Endothelial cell of umbilical vein (primary cell): ENCODE data around the gene ATP5ME. TPM values are rescaled to one million over a fixed set of nuclear protein-coding genes. Genes with fewer than 3 reads are reported as not detected.

Experiments
- BruUV-seq: library from RNA; stranded (reverse); fragments of 400-500 nt; replicated peaks from 2 replicates; lab custom pipeline; 2021; lab: Mats Ljungman, UMichigan
- CTCF ChIA-PET: fragments of 300-600, 350-600 bp; sonication (Branson Sonifier 250); formaldehyde crosslinking; loops from one replicate; lab custom pipeline; 2021; ENCODE audit warnings: antibody characterized with exemption, inconsistent platforms; lab: Charles Lee
- POLR2A ChIA-PET: fragments of 300-600, 350-600 bp; sonication (Branson Sonifier 250); formaldehyde crosslinking; loops from one replicate; lab custom pipeline; 2021; ENCODE audit warnings: antibody characterized with exemption, inconsistent platforms; lab: Charles Lee
- DNase-seq: peaks from one replicate; pipeline ENCODE4 v3.0.0-alpha.2; 2011; ENCODE audit warnings: low read depth, low spot score
- FAIRE-seq: peaks from 2 replicates; lab custom pipeline; 2011; peaks lifted over from hg19 to GRCh38; lab: Jason Lieb, UNC
- H2AFZ ChIP-seq: 2 replicates; pipeline ENCODE4 v1.6.0; 2012; ENCODE audit warnings: low read depth, low read length, control low read depth, inconsistent platforms
- H3K27ac ChIP-seq: 2 replicates; pipeline ENCODE4 v1.5.1; 2011; ENCODE audit warnings: low read depth, mild to moderate bottlenecking, control low read depth, low read length, moderate library complexity; ENCODE audit not compliant: insufficient read depth
- H3K27me3 ChIP-seq, 2 experiments: 2 replicates each; pipeline versions ENCODE4 v1.6.0 to v1.6.1; 2011; ENCODE audit warnings: low read length in 2 of 2, mixed read lengths in 1 of 2; ENCODE audit not compliant: control insufficient read depth in 2 of 2, insufficient read depth in 2 of 2
- H3K36me3 ChIP-seq, 2 experiments: 2 replicates in 1 of 2; 3 replicates in 1 of 2; pipeline ENCODE4 v1.5.1; 2011; ENCODE audit warnings: low read length in 2 of 2, mild to moderate bottlenecking in 1 of 2, moderate library complexity in 1 of 2; ENCODE audit not compliant: control insufficient read depth in 2 of 2, insufficient read depth in 2 of 2; ENCODE audit errors: extremely low read depth in 1 of 2
- H3K4me1 ChIP-seq: 3 replicates; pipeline ENCODE4 v1.5.1; 2011; ENCODE audit warnings: mild to moderate bottlenecking, low read length; ENCODE audit not compliant: control insufficient read depth, insufficient read depth; ENCODE audit errors: extremely low read depth
- H3K4me2 ChIP-seq: 2 replicates; pipeline ENCODE4 v1.6.1; 2011; ENCODE audit warnings: low read length, control low read depth, mixed read lengths; ENCODE audit not compliant: insufficient read depth
- H3K4me3 ChIP-seq, 3 experiments: fragments of 200-600 bp in 1 of 3; sonication (generic), shearing (Covaris generic) in 1 of 3; replicated peaks in 1 of 3; 2 replicates each; pipeline ENCODE4 v1.5.1; 2011 to 2016; ENCODE audit warnings: control low read depth in 3 of 3, low read length in 3 of 3, mild to moderate bottlenecking in 2 of 3, inconsistent platforms in 1 of 3, low read depth in 1 of 3, moderate library complexity in 1 of 3; ENCODE audit not compliant: insufficient read depth in 1 of 3
- H3K79me2 ChIP-seq: 2 replicates; pipeline ENCODE4 v1.6.0; 2012; ENCODE audit warnings: low read length, inconsistent platforms; ENCODE audit not compliant: control insufficient read depth, insufficient read depth
- H3K9ac ChIP-seq: replicated peaks from 2 replicates; pipeline ENCODE3; 2011; ENCODE audit warnings: low read length, control low read depth; ENCODE audit not compliant: insufficient read depth; ENCODE audit errors: extremely low read depth
- H3K9me1 ChIP-seq: replicated peaks from 3 replicates; pipeline ENCODE4 v1.6.0; 2011; ENCODE audit warnings: mild to moderate bottlenecking, low read length; ENCODE audit not compliant: control insufficient read depth, insufficient read depth; ENCODE audit errors: extremely low read depth
- H3K9me3 ChIP-seq: replicated peaks from 2 replicates; pipeline ENCODE4 v1.5.1; 2012; ENCODE audit warnings: low read length, inconsistent platforms; ENCODE audit not compliant: control insufficient read depth, insufficient read depth
- H4K20me1 ChIP-seq: replicated peaks from 2 replicates; pipeline ENCODE3; 2011; ENCODE audit warnings: mild to moderate bottlenecking, low read length; ENCODE audit not compliant: control insufficient read depth, insufficient read depth; ENCODE audit errors: extremely low read depth
- EZH2 ChIP-seq: IDR thresholded peaks from 2 replicates; pipeline ENCODE4 v1.6.1; 2012; ENCODE audit warnings: borderline replicate concordance, low read depth, mild to moderate bottlenecking, moderate library complexity, low read length, inconsistent platforms; ENCODE audit not compliant: severe bottlenecking
- FOS ChIP-seq: IDR thresholded peaks from 2 replicates; pipeline ENCODE4 v1.6.1; 2011; ENCODE audit warnings: mild to moderate bottlenecking, low read length, moderate library complexity, borderline replicate concordance; ENCODE audit not compliant: insufficient read depth
- JUN ChIP-seq: IDR thresholded peaks from 2 replicates; pipeline ENCODE4 v1.6.1; 2011; ENCODE audit warnings: borderline replicate concordance, low read depth; ENCODE audit not compliant: insufficient read length, insufficient read depth
- MYC ChIP-seq: IDR thresholded peaks from one replicate; pipeline ENCODE4 v1.6.1; 2011; ENCODE audit warnings: mild to moderate bottlenecking, low read depth, low read length
- POLR2AphosphoS5 ChIP-seq: IDR thresholded peaks from 2 replicates; pipeline ENCODE4 v1.6.1; 2012; ENCODE audit warnings: low read depth, mild to moderate bottlenecking, control low read depth, low read length, moderate library complexity; ENCODE audit not compliant: insufficient read depth
- dilution Hi-C: fragments of 300-500 bp; cut with MboI; formaldehyde crosslinking; loops from one replicate; pipeline ENCODE4 v1.15.0; 2019; ENCODE audit warnings: low sequenced_read_pairs; ENCODE audit not compliant: extremely low pct_ligation_motif_present
- intact Hi-C: fragments of 100-400 bp; cut with micrococcal nuclease; formaldehyde crosslinking; loops from one replicate; pipeline ENCODE4 v1.10.0; 2022
- polyA plus RNA-seq, 4 experiments: library from polyadenylated mRNA; depleted of rRNA in 3 of 4; stranded (reverse) in 3 of 4; unstranded in 1 of 4; fragments of >200 nt; gene quantifications; 2 replicates each; pipeline versions ENCODE4 v1.2.1 to v1.2.3, GENCODE V29; 2011 to 2012; ENCODE audit warnings: missing spikeins in 1 of 4
- total RNA-seq: library from RNA; stranded (reverse); gene quantifications from 2 replicates; pipeline ENCODE4 v1.2.3, GENCODE V29; 2021
- TF ChIP-seq, protein P1 (sequence below): IDR thresholded peaks from 2 replicates; pipeline ENCODE4 v1.6.1; 2011; ENCODE audit not compliant: insufficient read depth, insufficient read length
- TF ChIP-seq, protein P2 (sequence below), 2 donors: IDR thresholded peaks; 1 replicate in 1 of 2; 2 replicates in 1 of 2; pipeline ENCODE4 v1.5.1; 2011; ENCODE audit warnings: low read length in 2 of 2, mild to moderate bottlenecking in 2 of 2, moderate library complexity in 2 of 2, control low read depth in 1 of 2, inconsistent platforms in 1 of 2, low read depth in 1 of 2; ENCODE audit not compliant: insufficient read depth in 1 of 2; ENCODE audit errors: extremely low read depth in 1 of 2

ATP5ME gene
- total and polyA plus RNA-seq, 2 donors (not counting 3 experiments of a cell fraction or from before 2014, with no cell fraction given) = 303 to 304 TPM

DNA sequence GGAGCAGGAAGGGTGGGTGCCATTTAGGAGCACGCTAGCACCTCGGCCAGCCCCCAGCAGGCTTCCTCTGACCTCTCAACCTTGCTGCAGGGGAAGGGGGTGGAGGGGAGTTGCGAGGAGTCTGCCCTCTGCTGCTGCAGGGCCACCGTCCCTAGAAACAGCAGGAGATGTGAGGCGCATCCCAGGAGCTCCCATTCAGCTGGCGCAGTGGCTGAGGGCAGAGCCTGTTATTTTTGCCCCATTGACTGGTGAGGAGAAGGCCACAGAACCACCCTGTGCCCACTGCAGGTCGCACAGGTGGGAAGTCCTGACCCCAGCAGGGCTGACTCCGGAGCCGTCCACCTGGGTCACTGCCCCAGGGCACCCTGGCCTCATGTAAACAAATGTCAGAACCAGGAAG lies 40.7 kb downstream of the ATP5ME start:
- H3K36me3 ChIP-seq = no peaks in the 10 kb centered on the region
- POLR2A ChIA-PET = no interaction called here
- no peaks in the 10 kb centered on the region for H3K9me1 ChIP-seq
- TF ChIP-seq MYC = no peak
- no peak for TF ChIP-seq POLR2AphosphoS5
- no peak for TF ChIP-seq FOS
- no peak for TF ChIP-seq EZH2
- TF ChIP-seq JUN = no peak
- DNase-seq = no peak
- H4K20me1 ChIP-seq = no peaks in the 10 kb centered on the region
- H2AFZ ChIP-seq = no peak overlapping the region
- H3K9ac ChIP-seq = no peak overlapping the region
- intact Hi-C loops = no loop called here
- no peak for FAIRE-seq
- H3K4me3 ChIP-seq = no peak overlapping the region
- dilution Hi-C loops = no loop called here
- H3K9me3 ChIP-seq = no peaks in the 10 kb centered on the region
- H3K4me1 ChIP-seq = no peaks in the 10 kb centered on the region
- CTCF ChIA-PET = no interaction called here
- H3K79me2 ChIP-seq = no peaks in the 10 kb centered on the region
- BruUV-seq = no TSS peak
- no peak overlapping the region for H3K4me2 ChIP-seq
- no peak overlapping the region for H3K27ac ChIP-seq
- H3K27me3 ChIP-seq = no peaks in the 10 kb centered on the region

DNA sequence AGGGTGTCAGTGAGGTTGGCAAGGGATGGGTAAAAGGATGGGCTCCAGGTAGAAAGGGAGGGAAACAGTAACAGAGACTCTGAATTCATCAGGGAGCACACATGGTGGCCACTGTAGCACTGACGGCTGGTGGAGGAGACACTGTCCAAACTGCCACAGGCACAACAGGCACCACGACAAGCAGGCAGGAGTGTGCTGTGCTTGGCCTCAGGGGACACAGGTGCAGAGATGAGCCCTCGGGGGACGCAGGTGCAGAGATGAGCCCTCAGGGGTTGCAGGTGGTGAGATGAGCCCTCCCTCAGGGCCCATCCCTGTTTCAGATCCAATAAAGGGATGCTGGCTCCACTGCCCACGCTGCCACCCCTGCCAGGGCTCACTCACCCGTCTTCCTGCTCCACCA lies 41.1 kb downstream of the ATP5ME start:
- no peaks in the 10 kb centered on the region for H3K9me3 ChIP-seq
- no peaks in the 10 kb centered on the region for H3K36me3 ChIP-seq
- dilution Hi-C loops (no loop called here), intact Hi-C loops (no loop called here)
- no peak overlapping the region for H3K27ac ChIP-seq
- no TSS peak for BruUV-seq
- H3K79me2 ChIP-seq = no peaks in the 10 kb centered on the region
- ChIA-PET POLR2A (no interaction called here), CTCF (no interaction called here)
- H3K9me1 ChIP-seq = no peaks in the 10 kb centered on the region
- DNase-seq (no peak), FAIRE-seq (no peak)
- H4K20me1 ChIP-seq = no peaks in the 10 kb centered on the region
- H3K9ac ChIP-seq = no peak overlapping the region
- H2AFZ ChIP-seq = no peak overlapping the region
- TF ChIP-seq, protein P1, sequence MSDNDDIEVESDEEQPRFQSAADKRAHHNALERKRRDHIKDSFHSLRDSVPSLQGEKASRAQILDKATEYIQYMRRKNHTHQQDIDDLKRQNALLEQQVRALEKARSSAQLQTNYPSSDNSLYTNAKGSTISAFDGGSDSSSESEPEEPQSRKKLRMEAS = no peak
- TF ChIP-seq EZH2 (no peak), POLR2AphosphoS5 (no peak), MYC (no peak), JUN (no peak)
- TF ChIP-seq, protein P2, sequence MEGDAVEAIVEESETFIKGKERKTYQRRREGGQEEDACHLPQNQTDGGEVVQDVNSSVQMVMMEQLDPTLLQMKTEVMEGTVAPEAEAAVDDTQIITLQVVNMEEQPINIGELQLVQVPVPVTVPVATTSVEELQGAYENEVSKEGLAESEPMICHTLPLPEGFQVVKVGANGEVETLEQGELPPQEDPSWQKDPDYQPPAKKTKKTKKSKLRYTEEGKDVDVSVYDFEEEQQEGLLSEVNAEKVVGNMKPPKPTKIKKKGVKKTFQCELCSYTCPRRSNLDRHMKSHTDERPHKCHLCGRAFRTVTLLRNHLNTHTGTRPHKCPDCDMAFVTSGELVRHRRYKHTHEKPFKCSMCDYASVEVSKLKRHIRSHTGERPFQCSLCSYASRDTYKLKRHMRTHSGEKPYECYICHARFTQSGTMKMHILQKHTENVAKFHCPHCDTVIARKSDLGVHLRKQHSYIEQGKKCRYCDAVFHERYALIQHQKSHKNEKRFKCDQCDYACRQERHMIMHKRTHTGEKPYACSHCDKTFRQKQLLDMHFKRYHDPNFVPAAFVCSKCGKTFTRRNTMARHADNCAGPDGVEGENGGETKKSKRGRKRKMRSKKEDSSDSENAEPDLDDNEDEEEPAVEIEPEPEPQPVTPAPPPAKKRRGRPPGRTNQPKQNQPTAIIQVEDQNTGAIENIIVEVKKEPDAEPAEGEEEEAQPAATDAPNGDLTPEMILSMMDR (IDR thresholded peaks at IDR 0.05; ENCODE audit: extremely low read depth in 1 of 2, insufficient read depth in 1 of 2, low read depth in 1 of 2, low read length in 2 of 2) = no peak
- H3K4me3 ChIP-seq = no peak overlapping the region
- no peaks in the 10 kb centered on the region for H3K27me3 ChIP-seq
- no peak overlapping the region for H3K4me2 ChIP-seq
- H3K4me1 ChIP-seq = no peaks in the 10 kb centered on the region
